HCT116 (cell line): ENCODE measurements around the gene PKP1.

ENCODE experiments used
- CEBPB ChIP-seq: IDR thresholded peaks from 2 replicates; pipeline ENCODE4 v1.6.1; 2012; ENCODE audit warnings: low read depth
- CTCF ChIP-seq, 3 experiments: fragments of 200-600 bp in 1 of 3; sonication (generic) in 1 of 3; IDR thresholded peaks in 2 of 3; conservative IDR thresholded peaks in 1 of 3; 2 replicates each; pipeline ENCODE4 v1.5.1; 2012 to 2017; ENCODE audit warnings: low read depth in 2 of 3, low read length in 2 of 3, antibody characterized with exemption in 1 of 3, borderline replicate concordance in 1 of 3, control low read depth in 1 of 3, mild to moderate bottlenecking in 1 of 3, mixed read lengths in 1 of 3, mixed run types in 1 of 3, moderate library complexity in 1 of 3; ENCODE audit not compliant: insufficient read depth in 1 of 3
- POLR2A ChIP-seq: IDR thresholded peaks from 2 replicates; pipeline ENCODE4 v1.7.0; 2011; ENCODE audit warnings: borderline replicate concordance; ENCODE audit not compliant: insufficient read depth, insufficient read length; ENCODE audit errors: extremely low read depth
- YY1 ChIP-seq: IDR thresholded peaks from 2 replicates; pipeline ENCODE4 v1.6.1; 2011; ENCODE audit warnings: low read length, low read depth, moderate library complexity, mild to moderate bottlenecking; ENCODE audit not compliant: insufficient replicate concordance; ENCODE audit errors: extremely low read depth
- ZBTB33 ChIP-seq: IDR thresholded peaks from 2 replicates; pipeline ENCODE4 v1.6.1; 2011; ENCODE audit warnings: mild to moderate bottlenecking, low read length, moderate library complexity; ENCODE audit not compliant: insufficient replicate concordance; ENCODE audit errors: extremely low read depth
- TF ChIP-seq, protein P1 (sequence below): IDR thresholded peaks from 2 replicates; pipeline ENCODE4 v1.6.1; 2012; ENCODE audit warnings: low read depth

DNA sequence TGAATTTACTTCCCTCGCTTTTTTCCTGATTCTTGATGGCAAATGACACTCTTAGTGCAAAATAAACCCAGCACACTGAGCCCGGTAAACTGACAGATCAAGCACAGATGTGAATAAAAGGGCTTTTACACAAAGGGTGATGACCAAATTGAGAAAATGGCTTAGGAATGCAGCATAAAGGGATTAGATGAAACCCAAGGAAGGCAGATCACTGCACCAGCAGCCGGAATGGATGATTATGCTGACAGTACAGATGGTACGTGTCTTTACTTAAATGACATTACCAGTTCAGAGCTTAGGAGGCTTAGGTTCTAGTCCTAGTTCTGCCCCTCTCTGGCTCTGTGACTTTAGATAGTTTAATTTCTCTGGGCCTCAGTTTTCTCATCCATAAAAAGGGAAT lies 12.0 kb downstream of the PKP1 start:
- TF ChIP-seq CEBPB (no peak), CTCF (IDR thresholded peaks at IDR 0.05 in 2 of 3, conservative IDR thresholded peaks at IDR 0.05 in 1 of 3; ENCODE audit: borderline replicate concordance in 1 of 3, insufficient read depth in 1 of 3, low read depth in 2 of 3, low read length in 2 of 3) (no peak), YY1 (no peak), ZBTB33 (no peak), POLR2A (no peak)
- TF ChIP-seq, protein P1, sequence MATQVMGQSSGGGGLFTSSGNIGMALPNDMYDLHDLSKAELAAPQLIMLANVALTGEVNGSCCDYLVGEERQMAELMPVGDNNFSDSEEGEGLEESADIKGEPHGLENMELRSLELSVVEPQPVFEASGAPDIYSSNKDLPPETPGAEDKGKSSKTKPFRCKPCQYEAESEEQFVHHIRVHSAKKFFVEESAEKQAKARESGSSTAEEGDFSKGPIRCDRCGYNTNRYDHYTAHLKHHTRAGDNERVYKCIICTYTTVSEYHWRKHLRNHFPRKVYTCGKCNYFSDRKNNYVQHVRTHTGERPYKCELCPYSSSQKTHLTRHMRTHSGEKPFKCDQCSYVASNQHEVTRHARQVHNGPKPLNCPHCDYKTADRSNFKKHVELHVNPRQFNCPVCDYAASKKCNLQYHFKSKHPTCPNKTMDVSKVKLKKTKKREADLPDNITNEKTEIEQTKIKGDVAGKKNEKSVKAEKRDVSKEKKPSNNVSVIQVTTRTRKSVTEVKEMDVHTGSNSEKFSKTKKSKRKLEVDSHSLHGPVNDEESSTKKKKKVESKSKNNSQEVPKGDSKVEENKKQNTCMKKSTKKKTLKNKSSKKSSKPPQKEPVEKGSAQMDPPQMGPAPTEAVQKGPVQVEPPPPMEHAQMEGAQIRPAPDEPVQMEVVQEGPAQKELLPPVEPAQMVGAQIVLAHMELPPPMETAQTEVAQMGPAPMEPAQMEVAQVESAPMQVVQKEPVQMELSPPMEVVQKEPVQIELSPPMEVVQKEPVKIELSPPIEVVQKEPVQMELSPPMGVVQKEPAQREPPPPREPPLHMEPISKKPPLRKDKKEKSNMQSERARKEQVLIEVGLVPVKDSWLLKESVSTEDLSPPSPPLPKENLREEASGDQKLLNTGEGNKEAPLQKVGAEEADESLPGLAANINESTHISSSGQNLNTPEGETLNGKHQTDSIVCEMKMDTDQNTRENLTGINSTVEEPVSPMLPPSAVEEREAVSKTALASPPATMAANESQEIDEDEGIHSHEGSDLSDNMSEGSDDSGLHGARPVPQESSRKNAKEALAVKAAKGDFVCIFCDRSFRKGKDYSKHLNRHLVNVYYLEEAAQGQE: no peak
